Measurements from ENCODE around the gene REEP5. TPM values are rescaled to one million over a fixed set of nuclear protein-coding genes. Genes with fewer than 3 reads are reported as not detected.
"Not testable (repeated sequence)": the region's sequence is repeated elsewhere in the genome, so short reads cannot be mapped to it uniquely, and the experiment has no call there.

Gene REEP5
- total RNA-seq, 1 donor from 2014 or later = 96.4 TPM

DNA sequence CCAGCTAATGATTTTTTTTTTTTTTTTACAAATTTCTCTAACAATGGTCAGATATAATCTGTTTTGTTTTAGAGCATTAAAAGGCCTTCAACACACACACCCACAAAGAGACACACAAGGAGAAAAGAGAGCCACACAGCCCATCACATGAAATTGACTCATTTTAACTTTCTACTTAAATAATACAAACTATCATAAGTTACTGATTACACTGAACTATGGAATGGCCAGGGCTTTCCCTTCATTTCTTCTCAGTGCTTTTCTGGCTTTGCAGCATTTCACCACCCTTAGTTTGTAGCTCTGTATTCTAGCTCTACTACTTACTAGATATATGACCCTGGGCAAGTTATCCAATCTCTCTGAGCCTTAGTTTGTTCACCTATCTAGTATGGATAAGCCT, 13.2 kb downstream of the REEP5 start:
- peaks cover 6% of the 10 kb centered on the region for H3K4me1 ChIP-seq
- ATAC-seq (no peak), DNase-seq (no peak)
- H3K27me3 ChIP-seq (ENCODE audit: low read depth) = no peaks in the 10 kb centered on the region
- intact Hi-C loops (cut with DNase I) = no loop called here
- peaks cover 43% of the 10 kb centered on the region for H3K36me3 ChIP-seq
- no peak overlapping the region for H3K27ac ChIP-seq
- TF ChIP-seq, protein P1, sequence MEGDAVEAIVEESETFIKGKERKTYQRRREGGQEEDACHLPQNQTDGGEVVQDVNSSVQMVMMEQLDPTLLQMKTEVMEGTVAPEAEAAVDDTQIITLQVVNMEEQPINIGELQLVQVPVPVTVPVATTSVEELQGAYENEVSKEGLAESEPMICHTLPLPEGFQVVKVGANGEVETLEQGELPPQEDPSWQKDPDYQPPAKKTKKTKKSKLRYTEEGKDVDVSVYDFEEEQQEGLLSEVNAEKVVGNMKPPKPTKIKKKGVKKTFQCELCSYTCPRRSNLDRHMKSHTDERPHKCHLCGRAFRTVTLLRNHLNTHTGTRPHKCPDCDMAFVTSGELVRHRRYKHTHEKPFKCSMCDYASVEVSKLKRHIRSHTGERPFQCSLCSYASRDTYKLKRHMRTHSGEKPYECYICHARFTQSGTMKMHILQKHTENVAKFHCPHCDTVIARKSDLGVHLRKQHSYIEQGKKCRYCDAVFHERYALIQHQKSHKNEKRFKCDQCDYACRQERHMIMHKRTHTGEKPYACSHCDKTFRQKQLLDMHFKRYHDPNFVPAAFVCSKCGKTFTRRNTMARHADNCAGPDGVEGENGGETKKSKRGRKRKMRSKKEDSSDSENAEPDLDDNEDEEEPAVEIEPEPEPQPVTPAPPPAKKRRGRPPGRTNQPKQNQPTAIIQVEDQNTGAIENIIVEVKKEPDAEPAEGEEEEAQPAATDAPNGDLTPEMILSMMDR (IDR thresholded peaks at IDR 0.05) = no peak
- no peak overlapping the region for H3K4me3 ChIP-seq
- no peaks in the 10 kb centered on the region for H3K9me3 ChIP-seq

DNA sequence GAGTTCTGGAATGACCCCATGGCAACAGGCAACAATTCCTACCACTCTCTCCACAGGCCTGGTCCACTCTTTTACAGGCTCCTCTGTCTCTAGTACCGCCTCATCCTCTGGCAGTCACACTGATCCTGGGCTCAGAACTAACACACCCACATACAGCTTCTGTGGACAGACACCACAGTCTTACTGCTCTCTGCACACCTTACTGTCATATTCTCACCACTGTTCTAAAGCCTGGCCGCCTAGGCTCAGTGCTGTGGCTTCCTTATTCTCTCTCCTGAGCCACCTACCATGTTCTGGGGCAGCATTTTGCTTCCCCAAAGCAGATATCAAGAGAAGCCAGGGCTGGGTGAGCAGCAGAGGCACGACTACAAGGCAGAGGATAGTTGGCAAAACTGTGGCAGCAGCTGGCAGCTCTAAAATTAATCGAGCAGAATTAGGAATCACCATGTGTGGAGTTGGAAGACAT, 14.8 kb downstream of the REEP5 start:
- Histone ChIP-seq H3K4me1 (peaks cover 6% of the 10 kb centered on the region), H3K27me3 (ENCODE audit: low read depth) (no peaks in the 10 kb centered on the region), H3K4me3 (no peak overlapping the region), H3K36me3 (peaks cover 46% of the 10 kb centered on the region), H3K9me3 (no peaks in the 10 kb centered on the region), H3K27ac (no peak overlapping the region)
- ATAC-seq (no peak), DNase-seq (no peak)
- TF ChIP-seq, protein P1 (IDR thresholded peaks at IDR 0.05) = no peak
- intact Hi-C loops (cut with DNase I) = no loop called here

DNA sequence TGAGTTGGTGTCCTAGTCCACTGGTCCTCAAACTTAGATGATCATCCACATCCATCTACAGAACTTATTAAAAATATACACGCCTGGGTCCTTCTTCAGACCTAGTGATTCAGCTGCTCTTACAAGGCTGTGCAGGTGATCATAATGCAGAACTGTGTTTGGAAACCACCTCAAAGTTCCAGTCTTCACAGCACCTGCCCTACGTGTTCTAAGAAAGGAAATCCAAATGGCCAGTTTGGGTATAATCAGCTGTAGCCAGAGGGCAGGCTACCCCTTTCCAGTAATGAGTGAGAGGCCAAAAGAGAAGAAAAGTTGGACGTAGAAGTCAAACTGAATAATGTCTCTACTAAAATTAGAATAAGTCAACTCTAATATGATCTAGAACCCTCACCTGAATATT, 15.4 kb downstream of the REEP5 start:
- no peak overlapping the region for H3K4me3 ChIP-seq
- no peak for ATAC-seq
- no peak for DNase-seq
- intact Hi-C loops (cut with DNase I) = no loop called here
- H3K4me1 ChIP-seq = peaks cover 6% of the 10 kb centered on the region
- TF ChIP-seq, protein P1 (IDR thresholded peaks at IDR 0.05) = no peak
- no peaks in the 10 kb centered on the region for H3K27me3 ChIP-seq (ENCODE audit: low read depth)
- no peaks in the 10 kb centered on the region for H3K9me3 ChIP-seq
- H3K27ac ChIP-seq = no peak overlapping the region
- H3K36me3 ChIP-seq = peaks cover 52% of the 10 kb centered on the region

DNA sequence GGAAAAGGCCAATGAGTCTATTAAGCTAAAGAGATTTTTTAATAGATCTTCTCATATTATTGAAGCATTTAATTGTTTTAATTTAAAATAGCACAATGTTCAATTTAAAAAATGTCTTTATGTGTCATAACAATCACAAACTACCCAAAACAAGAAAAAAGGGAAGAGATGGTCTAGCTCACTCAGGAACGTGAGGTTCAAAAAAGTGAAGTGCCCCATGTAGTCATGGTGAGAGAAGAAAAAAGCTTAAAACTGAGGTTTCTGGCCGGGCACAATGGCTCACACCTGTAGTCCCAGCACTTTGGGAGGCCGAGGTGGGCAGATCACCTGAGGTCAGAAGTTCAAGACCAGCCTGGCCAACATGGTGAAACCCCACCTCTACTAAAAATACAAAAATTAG, 17.0 kb downstream of the REEP5 start:
- peaks cover 54% of the 10 kb centered on the region for H3K36me3 ChIP-seq
- not testable (repeated sequence) for H3K4me1 ChIP-seq

DNA sequence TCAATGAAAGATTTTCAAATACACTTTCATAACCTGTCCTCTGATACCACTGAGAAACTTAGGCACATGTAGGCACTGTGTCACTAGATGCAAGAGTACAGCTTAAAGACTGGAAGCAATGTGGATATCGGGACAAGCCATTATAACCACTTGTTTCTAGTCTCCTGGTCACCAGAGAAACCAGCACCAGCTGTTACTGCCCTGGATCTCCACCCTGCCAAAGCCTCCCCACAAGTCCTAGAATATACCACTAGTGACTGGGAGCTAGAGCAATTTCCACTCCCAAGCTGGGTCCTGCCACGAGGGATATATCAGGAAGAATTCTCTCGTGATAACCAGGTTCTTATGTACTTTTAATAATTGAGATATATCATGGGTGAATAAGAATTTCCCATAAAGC, 19.5 kb downstream of the REEP5 start:
- ATAC-seq = no peak
- TF ChIP-seq, protein P1 (IDR thresholded peaks at IDR 0.05) = no peak
- no peaks in the 10 kb centered on the region for H3K9me3 ChIP-seq
- intact Hi-C loops (cut with DNase I) = no loop called here
- no peak for DNase-seq
- no peak overlapping the region for H3K27ac ChIP-seq
- H3K27me3 ChIP-seq (ENCODE audit: low read depth) = no peaks in the 10 kb centered on the region
- H3K36me3 ChIP-seq = peaks cover 65% of the 10 kb centered on the region
- H3K4me1 ChIP-seq = peaks cover 6% of the 10 kb centered on the region
- H3K4me3 ChIP-seq = no peak overlapping the region

More for the DNA sequence above, 17.0 kb downstream of the REEP5 start:
- DNase-seq; H3K4me3 ChIP-seq; H3K27me3 ChIP-seq (ENCODE audit: low read depth); ATAC-seq; intact Hi-C loops (cut with DNase I); H3K9me3 ChIP-seq; H3K27ac ChIP-seq: not testable (repeated sequence)

DNA sequence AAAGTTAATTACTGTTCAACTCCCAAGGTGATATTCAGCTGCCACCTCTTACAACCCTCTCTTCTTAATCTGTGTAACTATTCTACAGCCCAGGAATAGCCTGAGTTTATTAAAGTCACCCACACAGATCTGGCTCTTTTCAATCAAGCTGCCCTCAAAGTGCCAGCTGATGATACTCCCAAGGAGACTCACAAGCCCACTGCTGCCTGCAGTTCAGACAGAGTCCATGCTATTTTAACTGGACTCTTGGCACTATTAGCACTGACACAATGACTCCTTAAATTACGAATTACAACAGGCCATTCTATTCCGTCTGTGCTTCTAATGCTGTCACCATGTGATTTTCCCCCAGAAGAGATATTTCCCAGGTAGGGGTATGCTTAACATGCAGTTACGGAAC, 26.3 kb downstream of the REEP5 start:
- intact Hi-C loops (cut with DNase I) = no loop called here
- H3K27ac ChIP-seq = no peak overlapping the region
- TF ChIP-seq, protein P1 (IDR thresholded peaks at IDR 0.05) = no peak

More for the DNA sequence above, 26.3 kb downstream of the REEP5 start:
- no peaks in the 10 kb centered on the region for H3K27me3 ChIP-seq (ENCODE audit: low read depth)
- no peak overlapping the region for H3K4me3 ChIP-seq
- no peak for DNase-seq
- no peak for ATAC-seq
- H3K36me3 ChIP-seq = peaks cover 82% of the 10 kb centered on the region
- no peaks in the 10 kb centered on the region for H3K9me3 ChIP-seq
- no peaks in the 10 kb centered on the region for H3K4me1 ChIP-seq

All from lower lobe of right lung (tissue), 2 donors.